NB4 (cell line): ENCODE results near the gene TBC1D22A.

ENCODE experiments used
- CTCF ChIP-seq: IDR thresholded peaks from one replicate; pipeline ENCODE4 v1.5.1; 2012; ENCODE audit warnings: low read depth, low read length
- MYC ChIP-seq: IDR thresholded peaks from 2 replicates; pipeline ENCODE4 v1.6.1; 2011; ENCODE audit warnings: low read depth, low read length
- POLR2A ChIP-seq: IDR thresholded peaks from 2 replicates; pipeline ENCODE4 v1.6.1; 2011; ENCODE audit warnings: mild to moderate bottlenecking; ENCODE audit not compliant: insufficient read length; ENCODE audit errors: extremely low read depth

DNA sequence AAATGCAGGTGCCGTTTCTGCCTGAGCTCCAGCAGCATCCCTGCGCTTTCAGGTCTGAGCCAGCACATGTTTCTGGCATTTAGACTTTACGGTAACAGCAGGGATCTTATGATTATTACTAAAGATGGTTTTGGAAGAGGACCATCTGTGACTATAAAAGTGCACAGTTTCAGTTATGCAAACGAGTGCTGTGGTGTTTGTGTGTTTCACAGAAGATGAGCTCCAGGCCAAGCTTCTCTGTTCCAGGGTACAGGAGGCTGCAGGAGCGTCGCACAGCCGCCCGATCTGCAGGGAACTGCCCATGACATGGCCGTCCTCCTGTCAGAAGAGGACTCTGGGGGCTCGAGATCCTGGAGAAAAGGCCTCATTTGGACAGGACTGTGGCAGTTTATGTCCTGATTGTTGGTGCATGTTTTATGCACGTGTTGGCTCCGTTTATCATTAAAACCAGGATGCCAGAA, 297.3 kb downstream of the TBC1D22A start:
- TF ChIP-seq CTCF (no peak), POLR2A (no peak), MYC (no peak)
